GM23248 (cell line): Measurements from ENCODE around the gene TFPI. TPM values are rescaled to one million over a fixed set of nuclear protein-coding genes. Genes with fewer than 3 reads are reported as not detected.

Experiments used
- DNase-seq: peaks from one replicate; pipeline ENCODE4 v3.0.0-alpha.2; 2015
- H2AFZ ChIP-seq: fragments of 200-600 bp; sonication (generic); 2 replicates; pipeline ENCODE4 v1.6.1; 2016; ENCODE audit warnings: antibody characterized with exemption
- H3F3A ChIP-seq: fragments of 200-600 bp; sonication (generic); 2 replicates; pipeline ENCODE4 v1.6.1; 2016; ENCODE audit warnings: mild to moderate bottlenecking, antibody characterized with exemption, mixed run types; ENCODE audit not compliant: insufficient read depth
- H3K27ac ChIP-seq: fragments of 200-600 bp; sonication (generic); 2 replicates; pipeline ENCODE4 v1.5.1; 2016; ENCODE audit warnings: mild to moderate bottlenecking
- H3K27me3 ChIP-seq: fragments of 200-600 bp; sonication (generic); replicated peaks from 2 replicates; pipeline ENCODE4 v1.6.1; 2016; ENCODE audit warnings: mild to moderate bottlenecking; ENCODE audit not compliant: insufficient read depth
- H3K36me3 ChIP-seq: fragments of 200-600 bp; sonication (generic); 2 replicates; pipeline ENCODE4 v1.6.1; 2016; ENCODE audit warnings: low read depth, mild to moderate bottlenecking
- H3K4me1 ChIP-seq: fragments of 200-600 bp; sonication (generic); 2 replicates; pipeline ENCODE4 v1.6.1; 2016; ENCODE audit warnings: mild to moderate bottlenecking; ENCODE audit not compliant: insufficient read depth
- H3K4me2 ChIP-seq: fragments of 200-600 bp; sonication (generic); one replicate; pipeline ENCODE4 v1.6.1; 2016; ENCODE audit warnings: mild to moderate bottlenecking; ENCODE audit not compliant: unreplicated experiment
- H3K4me3 ChIP-seq: fragments of 200-600 bp; sonication (generic); 2 replicates; pipeline ENCODE4 v1.5.1; 2016; ENCODE audit warnings: mild to moderate bottlenecking
- H3K79me2 ChIP-seq: fragments of 200-600 bp; sonication (generic); 2 replicates; pipeline ENCODE4 v1.6.1; 2016; ENCODE audit warnings: mild to moderate bottlenecking; ENCODE audit not compliant: insufficient read depth
- H3K9ac ChIP-seq: fragments of 200-600 bp; sonication (generic); 2 replicates; pipeline ENCODE4 v1.6.1; 2016; ENCODE audit warnings: mild to moderate bottlenecking
- H3K9me2 ChIP-seq: fragments of 200-600 bp; sonication (generic); 2 replicates; pipeline ENCODE4 v1.6.1; 2016; ENCODE audit warnings: mixed run types, mild to moderate bottlenecking, moderate library complexity; ENCODE audit not compliant: insufficient read depth
- H3K9me3 ChIP-seq: fragments of 200-600 bp; sonication (generic); one replicate; pipeline ENCODE4 v1.6.1; 2017; ENCODE audit warnings: low read depth
- H4K20me1 ChIP-seq: fragments of 200-600 bp; sonication (generic); 2 replicates; pipeline ENCODE4 v1.6.0; 2016; ENCODE audit not compliant: insufficient read depth
- EZH2 ChIP-seq: fragments of 200-600 bp; sonication (generic); IDR thresholded peaks from 2 replicates; pipeline ENCODE4 v1.6.1; 2018; ENCODE audit warnings: antibody characterized with exemption, mild to moderate bottlenecking; ENCODE audit not compliant: insufficient read depth, poor library complexity, severe bottlenecking
- EZH2phosphoT487 ChIP-seq: fragments of 200-600 bp; sonication (generic); IDR thresholded peaks from 2 replicates; pipeline ENCODE4 v1.6.1; 2018; ENCODE audit warnings: antibody characterized with exemption, moderate library complexity, mild to moderate bottlenecking, low read depth; ENCODE audit not compliant: insufficient read depth
- WGBS, 2 experiments: methylation state at CpG; one replicate each; pipeline ENCODE4 v1.1.6; 2015 to 2017; ENCODE audit warnings: low lambda C conversion rate in 2 of 2, low coverage in 1 of 2; ENCODE audit errors: missing lambda C conversion rate in 2 of 2; 5-methylcytosine and 5-hydroxymethylcytosine counted together
- in situ Hi-C: fragments of 300-500 bp; cut with MboI; formaldehyde crosslinking; loops from 2 replicates; pipeline ENCODE4 v1.15.0; 2020
- polyA plus RNA-seq: library from polyadenylated mRNA; unstranded; fragments of >200 nt; fragmentation: Nextera tagmentation; extraction: Ambion mirVana; gene quantifications from 2 replicates; pipeline ENCODE4 v1.2.1, GENCODE V29; 2016
- total RNA-seq: library from RNA; depleted of rRNA; stranded (reverse); fragments of >200 nt; shearing (Covaris generic); gene quantifications from 2 replicates; pipeline ENCODE4 v1.2.3, GENCODE V29; 2014

TFPI gene
- total and polyA plus RNA-seq, 2 experiments from 2014 or later = 48.7 to 64.4 TPM

GRCh38 chr2:187453078-187453641 is 101.1 kb downstream of the TFPI start:
- TF ChIP-seq EZH2 (no peak), EZH2phosphoT487 (no peak)
- H3K79me2 ChIP-seq = no peaks in the 10 kb centered on the region
- 0 out of 2 replicates have a peak, but pooled peaks cover 4% of the 10 kb centered on the region for H3K4me1 ChIP-seq
- H3K4me3 ChIP-seq = no peak overlapping the region
- peak; percentile 54 for DNase-seq
- H3K4me2 ChIP-seq = no peak overlapping the region
- in situ Hi-C loops = no loop called here
- H3K9ac ChIP-seq = no peak overlapping the region
- H3K9me2 ChIP-seq = no peaks in the 10 kb centered on the region
- peaks cover 5% of the 10 kb centered on the region; the same call in 1 of the 2 replicates for H3F3A ChIP-seq
- no peak overlapping the region for H2AFZ ChIP-seq
- H3K9me3 ChIP-seq = no peaks in the 10 kb centered on the region
- H3K27ac ChIP-seq = no peak overlapping the region
- WGBS, 2 experiments = 96 to 97% methylated on average over 1 of the region's 1 CpG
- H4K20me1 ChIP-seq = no peaks in the 10 kb centered on the region
- no peaks in the 10 kb centered on the region for H3K27me3 ChIP-seq
- no peaks in the 10 kb centered on the region for H3K36me3 ChIP-seq

- no peak overlapping the region for H3K9ac ChIP-seq
- H3K9me3 ChIP-seq = no peaks in the 10 kb centered on the region
- no peak overlapping the region for H3K27ac ChIP-seq
- peaks cover 6% of the 10 kb centered on the region; the same call in 1 of the 2 replicates for H3F3A ChIP-seq
- H3K36me3 ChIP-seq = no peaks in the 10 kb centered on the region
- no peaks in the 10 kb centered on the region for H4K20me1 ChIP-seq
- DNase-seq = no peak
- TF ChIP-seq EZH2 (no peak), EZH2phosphoT487 (no peak)
- H3K27me3 ChIP-seq = no peaks in the 10 kb centered on the region
- peaks cover 19% of the 10 kb centered on the region for H3K4me1 ChIP-seq
- H3K79me2 ChIP-seq = no peaks in the 10 kb centered on the region
- H2AFZ ChIP-seq = no peak overlapping the region
- no peaks in the 10 kb centered on the region for H3K9me2 ChIP-seq
- in situ Hi-C loops = no loop called here
- no peak overlapping the region for H3K4me2 ChIP-seq
- no peak overlapping the region for H3K4me3 ChIP-seq
These were observed 102.7 kb downstream of the TFPI start for GRCh38 chr2:187451510-187451909.

- peaks cover 6% of the 10 kb centered on the region; the same call in 1 of the 2 replicates for H3F3A ChIP-seq
- in situ Hi-C loops = loop anchor here (10.0 kb wide), 1 partner anchor 583 kb away; no protein-coding TSS in a partner anchor
- no peak for DNase-seq
- peaks cover 21% of the 10 kb centered on the region for H3K4me1 ChIP-seq
- H3K79me2 ChIP-seq = no peaks in the 10 kb centered on the region
- no peaks in the 10 kb centered on the region for H4K20me1 ChIP-seq
- 6 to 8% methylated on average over 3 of the region's 3 CpGs for WGBS, 2 experiments
- no peaks in the 10 kb centered on the region for H3K27me3 ChIP-seq
- H3K9ac ChIP-seq = peak overlapping the region; percentile 42
- H3K36me3 ChIP-seq = no peaks in the 10 kb centered on the region
- H3K4me3 ChIP-seq = peak overlapping the region; percentile 68
- TF ChIP-seq EZH2phosphoT487 = no peak
- no peak for TF ChIP-seq EZH2
- H3K4me2 ChIP-seq = peak overlapping the region; percentile 87
- no peaks in the 10 kb centered on the region for H3K9me2 ChIP-seq
- peak overlapping the region; percentile 94 for H2AFZ ChIP-seq
- H3K9me3 ChIP-seq = no peaks in the 10 kb centered on the region
- no peak overlapping the region for H3K27ac ChIP-seq
These were observed 106.9 kb downstream of the TFPI start for GRCh38 chr2:187447336-187447735.

GRCh38 chr2:187446711-187447110 is 107.5 kb downstream of the TFPI start:
- Histone ChIP-seq H3K9me2 (no peaks in the 10 kb centered on the region), H3K9ac (peak overlapping the region; percentile 42), H3K4me1 (peaks cover 21% of the 10 kb centered on the region), H3K36me3 (no peaks in the 10 kb centered on the region), H3K4me2 (peak overlapping the region; percentile 87), H3K9me3 (no peaks in the 10 kb centered on the region), H3F3A (peaks cover 6% of the 10 kb centered on the region; the same call in 1 of the 2 replicates), H3K4me3 (peak overlapping the region; percentile 68), H3K27ac (no peak overlapping the region), H4K20me1 (no peaks in the 10 kb centered on the region), H2AFZ (peak overlapping the region; percentile 94), H3K79me2 (no peaks in the 10 kb centered on the region), H3K27me3 (no peaks in the 10 kb centered on the region)
- TF ChIP-seq EZH2 (no peak), EZH2phosphoT487 (no peak)
- 54 to 61% methylated on average over 1 of the region's 1 CpG for WGBS, 2 experiments
- peak; percentile 11 for DNase-seq
- in situ Hi-C loops = loop anchor here (10.0 kb wide), 1 partner anchor 582 kb away; no protein-coding TSS in a partner anchor
